ENCODE results near the gene TSSK1B.
"Not testable (repeated sequence)": the region's sequence is repeated elsewhere in the genome, so short reads cannot be mapped to it uniquely, and the experiment has no call there.

- TF ChIP-seq CTCF (IDR thresholded peaks at IDR 0.05; ENCODE audit: low read depth, low read length); POLR2A (IDR thresholded peaks at IDR 0.05; ENCODE audit: extremely low read depth, insufficient read length); MAX (IDR thresholded peaks at IDR 0.05; ENCODE audit: low read depth, low read length); MYC (IDR thresholded peaks at IDR 0.05; ENCODE audit: low read depth, low read length): not testable (repeated sequence)
These were observed 22.3 kb upstream of the TSSK1B start for GRCh38 chr5:113457106-113457505.

Data from NB4 (cell line).